Measurements from ENCODE around the gene OR51E1. TPM values are rescaled to one million over a fixed set of nuclear protein-coding genes. Genes with fewer than 3 reads are reported as not detected.

Gene OR51E1
- total and polyA plus RNA-seq, 10 of the 15 experiments (the other 5 are each of a cell fraction or from before 2014, with no cell fraction given) = not detected

DNA sequence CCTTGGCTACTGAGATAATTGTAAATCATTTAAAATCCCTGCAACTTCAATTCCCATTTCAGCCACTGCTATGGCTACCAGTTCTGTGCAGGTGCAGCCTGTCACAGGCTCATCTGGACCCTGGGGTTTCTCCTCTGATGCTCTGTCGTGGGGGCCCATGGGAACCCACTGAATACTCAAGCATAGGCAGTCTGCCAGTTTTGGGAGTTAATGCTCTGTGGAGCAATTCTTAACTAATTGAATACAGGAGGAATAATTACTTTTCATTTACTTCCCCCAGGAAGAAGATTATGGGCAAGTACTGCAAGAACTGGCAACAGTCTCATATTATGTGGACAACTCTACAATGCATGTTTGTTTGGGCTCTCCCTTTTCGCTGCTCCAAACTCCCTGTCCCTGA lies 28.0 kb downstream of the OR51E1 start:
- ChIA-PET CTCF (no interaction called here), SMC1A (ENCODE audit: uncharacterized antibody, unreplicated experiment) (no interaction called here), RAD21 (ENCODE audit: unreplicated experiment) (no interaction called here), POLR2A (no interaction called here)
- ATAC-seq (no peak), FAIRE-seq (no peak), DNase-seq (ENCODE audit: low read depth, low spot score) (no peak)
- H3K27ac ChIP-seq (ENCODE audit: control insufficient read depth, insufficient read depth) = no peak overlapping the region
- no peaks in the 10 kb centered on the region for H4K20me1 ChIP-seq (ENCODE audit: control insufficient read depth, insufficient read depth)
- H3K4me2 ChIP-seq (ENCODE audit: control insufficient read depth, insufficient read depth) = no peak overlapping the region
- no peaks in the 10 kb centered on the region for H3K79me2 ChIP-seq (ENCODE audit: control insufficient read depth, insufficient read depth, low read length)
- in situ Hi-C loops (cut with MboI) (no loop called here), intact Hi-C loops (cut with micrococcal nuclease; ENCODE audit: unreplicated experiment) (no loop called here)
- TF ChIP-seq SMC3 (IDR thresholded peaks at IDR 0.05; ENCODE audit: borderline replicate concordance, low read length) = no peak
- TF ChIP-seq, protein P1, sequence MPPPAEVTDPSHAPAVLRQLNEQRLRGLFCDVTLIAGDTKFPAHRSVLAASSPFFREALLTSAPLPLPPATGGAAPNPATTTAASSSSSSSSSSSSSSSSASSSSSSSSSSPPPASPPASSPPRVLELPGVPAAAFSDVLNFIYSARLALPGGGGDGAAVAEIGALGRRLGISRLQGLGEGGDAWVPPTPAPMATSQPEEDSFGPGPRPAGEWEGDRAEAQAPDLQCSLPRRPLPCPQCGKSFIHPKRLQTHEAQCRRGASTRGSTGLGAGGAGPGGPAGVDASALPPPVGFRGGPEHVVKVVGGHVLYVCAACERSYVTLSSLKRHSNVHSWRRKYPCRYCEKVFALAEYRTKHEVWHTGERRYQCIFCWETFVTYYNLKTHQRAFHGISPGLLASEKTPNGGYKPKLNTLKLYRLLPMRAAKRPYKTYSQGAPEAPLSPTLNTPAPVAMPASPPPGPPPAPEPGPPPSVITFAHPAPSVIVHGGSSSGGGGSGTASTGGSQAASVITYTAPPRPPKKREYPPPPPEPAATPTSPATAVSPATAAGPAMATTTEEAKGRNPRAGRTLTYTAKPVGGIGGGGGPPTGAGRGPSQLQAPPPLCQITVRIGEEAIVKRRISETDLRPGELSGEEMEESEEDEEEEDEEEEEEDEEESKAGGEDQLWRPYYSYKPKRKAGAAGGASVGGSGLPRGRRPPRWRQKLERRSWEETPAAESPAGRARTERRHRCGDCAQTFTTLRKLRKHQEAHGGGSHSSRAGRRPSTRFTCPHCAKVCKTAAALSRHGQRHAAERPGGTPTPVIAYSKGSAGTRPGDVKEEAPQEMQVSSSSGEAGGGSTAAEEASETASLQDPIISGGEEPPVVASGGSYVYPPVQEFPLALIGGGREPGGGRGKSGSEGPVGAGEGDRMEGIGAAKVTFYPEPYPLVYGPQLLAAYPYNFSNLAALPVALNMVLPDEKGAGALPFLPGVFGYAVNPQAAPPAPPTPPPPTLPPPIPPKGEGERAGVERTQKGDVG (CRISPR knock-in tag; IDR thresholded peaks at IDR 0.05) = no peak
- no peak for TF ChIP-seq JUND (IDR thresholded peaks at IDR 0.05; ENCODE audit: low read depth, low read length)
- TF ChIP-seq, protein P2, sequence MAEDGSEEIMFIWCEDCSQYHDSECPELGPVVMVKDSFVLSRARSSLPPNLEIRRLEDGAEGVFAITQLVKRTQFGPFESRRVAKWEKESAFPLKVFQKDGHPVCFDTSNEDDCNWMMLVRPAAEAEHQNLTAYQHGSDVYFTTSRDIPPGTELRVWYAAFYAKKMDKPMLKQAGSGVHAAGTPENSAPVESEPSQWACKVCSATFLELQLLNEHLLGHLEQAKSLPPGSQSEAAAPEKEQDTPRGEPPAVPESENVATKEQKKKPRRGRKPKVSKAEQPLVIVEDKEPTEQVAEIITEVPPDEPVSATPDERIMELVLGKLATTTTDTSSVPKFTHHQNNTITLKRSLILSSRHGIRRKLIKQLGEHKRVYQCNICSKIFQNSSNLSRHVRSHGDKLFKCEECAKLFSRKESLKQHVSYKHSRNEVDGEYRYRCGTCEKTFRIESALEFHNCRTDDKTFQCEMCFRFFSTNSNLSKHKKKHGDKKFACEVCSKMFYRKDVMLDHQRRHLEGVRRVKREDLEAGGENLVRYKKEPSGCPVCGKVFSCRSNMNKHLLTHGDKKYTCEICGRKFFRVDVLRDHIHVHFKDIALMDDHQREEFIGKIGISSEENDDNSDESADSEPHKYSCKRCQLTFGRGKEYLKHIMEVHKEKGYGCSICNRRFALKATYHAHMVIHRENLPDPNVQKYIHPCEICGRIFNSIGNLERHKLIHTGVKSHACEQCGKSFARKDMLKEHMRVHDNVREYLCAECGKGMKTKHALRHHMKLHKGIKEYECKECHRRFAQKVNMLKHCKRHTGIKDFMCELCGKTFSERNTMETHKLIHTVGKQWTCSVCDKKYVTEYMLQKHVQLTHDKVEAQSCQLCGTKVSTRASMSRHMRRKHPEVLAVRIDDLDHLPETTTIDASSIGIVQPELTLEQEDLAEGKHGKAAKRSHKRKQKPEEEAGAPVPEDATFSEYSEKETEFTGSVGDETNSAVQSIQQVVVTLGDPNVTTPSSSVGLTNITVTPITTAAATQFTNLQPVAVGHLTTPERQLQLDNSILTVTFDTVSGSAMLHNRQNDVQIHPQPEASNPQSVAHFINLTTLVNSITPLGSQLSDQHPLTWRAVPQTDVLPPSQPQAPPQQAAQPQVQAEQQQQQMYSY (CRISPR knock-in tag; IDR thresholded peaks at IDR 0.05) = no peak
- 0% methylated on average over 2 of the region's 2 CpGs for WGBS (ENCODE audit: insufficient coverage, insufficient replicate concordance, low lambda C conversion rate, missing lambda C conversion rate)
- H3K9me3 ChIP-seq (replicated peaks; ENCODE audit: control insufficient read depth, insufficient read depth, low read length) = no peaks in the 10 kb centered on the region
- H3K4me1 ChIP-seq (ENCODE audit: control insufficient read depth, insufficient read depth, low read length) = no peaks in the 10 kb centered on the region
- no peak overlapping the region for H2AFZ ChIP-seq (ENCODE audit: control insufficient read depth, low read depth, low read length)
- no peaks in the 10 kb centered on the region for H3K27me3 ChIP-seq (replicated peaks in 1 of 2; ENCODE audit: control insufficient read depth in 2 of 2, insufficient read depth in 2 of 2, low read length in 1 of 2)
- no TSS peak for BruUV-seq (replicated peaks)
- no peaks in the 10 kb centered on the region for H3K36me3 ChIP-seq (ENCODE audit: control insufficient read depth in 2 of 2, insufficient read depth in 2 of 2, low read length in 1 of 2)
- H3K9ac ChIP-seq (ENCODE audit: control insufficient read depth, insufficient read depth, low read length) = no peak overlapping the region
- no peak overlapping the region for H3K4me3 ChIP-seq
